Mucosa of descending colon (tissue), 3 donors: ENCODE data around the gene FANCC. TPM values are rescaled to one million over a fixed set of nuclear protein-coding genes. Genes with fewer than 3 reads are reported as not detected.

Experiments
- ATAC-seq: fragments of 200-7000 bp; cut with Tn5 transposase; one replicate; pipeline ENCODE4 v1.9.1; 2020; ENCODE audit warnings: mild to moderate bottlenecking, moderate library complexity
- DNase-seq, 3 donors: peaks; one replicate each; pipeline ENCODE4 v3.0.0-alpha.2; 2020
- H3K36me3 ChIP-seq: fragments of 200-600 bp; one replicate; pipeline ENCODE4 v1.8.0; 2021; ENCODE audit warnings: low read depth, mild to moderate bottlenecking
- H3K4me1 ChIP-seq: fragments of 200-600 bp; one replicate; pipeline ENCODE4 v1.8.0; 2021; ENCODE audit warnings: low read depth, mild to moderate bottlenecking
- H3K4me3 ChIP-seq: fragments of 200-600 bp; one replicate; pipeline ENCODE4 v1.8.0; 2021; ENCODE audit warnings: mild to moderate bottlenecking
- H3K9me3 ChIP-seq: fragments of 200-600 bp; one replicate; pipeline ENCODE4 v1.8.0; 2021; ENCODE audit warnings: mild to moderate bottlenecking
- CTCF ChIP-seq: fragments of 200-600 bp; IDR thresholded peaks from one replicate; pipeline ENCODE4 v1.8.0; 2022; ENCODE audit warnings: antibody characterized with exemption, mild to moderate bottlenecking
- intact Hi-C, 2 donors: fragments of 100-400 bp; cut with DNase I in 1 of 2; cut with micrococcal nuclease in 1 of 2; formaldehyde crosslinking; loops; one replicate each; pipeline versions ENCODE4 v1.11.0 to v1.11.1; 2022; cut with DNase I, micrococcal nuclease
- total RNA-seq, 3 donors: library from RNA; stranded (reverse); fragmentation: NEBNext Ultra II Directional in 2 of 3; extraction: Animal tissue kit (Norgen Biotek cat#: 25700) in 2 of 3; gene quantifications; one replicate each; pipeline versions ENCODE4 v1.2.1 to v1.2.4, GENCODE V29; 2021 to 2023
- donor health status: DM: no; HTN: no; CAD: no; lungs with moderate emphysema.
- donor health status: DM: no; HTN: no; CAD: no.
- donor health status: DM: no; HTN: yes; CAD: no.

FANCC gene
- total RNA-seq, 3 donors from 2014 or later: 10.7 to 18.0 (median 14.2) TPM

GRCh38 chr9:95177617-95178016 is 139.9 kb downstream of the FANCC start:
- H3K9me3 ChIP-seq: no peaks in the 10 kb centered on the region
- no peak overlapping the region for H3K4me3 ChIP-seq
- no peak for TF ChIP-seq CTCF
- intact Hi-C loops: no loop called here
- no peaks in the 10 kb centered on the region for H3K4me1 ChIP-seq
- ATAC-seq (no peak), DNase-seq (no peak)
- no peaks in the 10 kb centered on the region for H3K36me3 ChIP-seq

GRCh38 chr9:95176755-95177319 is 140.7 kb downstream of the FANCC start:
- intact Hi-C loops: no loop called here
- H3K36me3 ChIP-seq: no peaks in the 10 kb centered on the region
- TF ChIP-seq CTCF: no peak
- DNase-seq (no peak), ATAC-seq (no peak)
- H3K4me1 ChIP-seq: no peaks in the 10 kb centered on the region
- no peak overlapping the region for H3K4me3 ChIP-seq
- no peaks in the 10 kb centered on the region for H3K9me3 ChIP-seq

GRCh38 chr9:95175523-95175922 is 142.0 kb downstream of the FANCC start:
- H3K9me3 ChIP-seq: no peaks in the 10 kb centered on the region

GRCh38 chr9:95174038-95174437 is 143.5 kb downstream of the FANCC start:
- no peak for ATAC-seq
- H3K9me3 ChIP-seq: no peaks in the 10 kb centered on the region
- no peak overlapping the region for H3K4me3 ChIP-seq
- TF ChIP-seq CTCF: no peak
- no peak for DNase-seq
- H3K4me1 ChIP-seq: no peaks in the 10 kb centered on the region
- intact Hi-C loops: no loop called here
- no peaks in the 10 kb centered on the region for H3K36me3 ChIP-seq

More at GRCh38 chr9:95175523-95175922, 142.0 kb downstream of the FANCC start:
- no peak for TF ChIP-seq CTCF
- intact Hi-C loops: no loop called here
- Histone ChIP-seq H3K36me3 (no peaks in the 10 kb centered on the region), H3K4me3 (no peak overlapping the region), H3K4me1 (no peaks in the 10 kb centered on the region)
- ATAC-seq (no peak), DNase-seq (no peak)

GRCh38 chr9:95171596-95171995 is 145.9 kb downstream of the FANCC start:
- intact Hi-C loops: no loop called here
- no peak overlapping the region for H3K4me3 ChIP-seq
- no peak for TF ChIP-seq CTCF
- H3K9me3 ChIP-seq: no peaks in the 10 kb centered on the region
- no peaks in the 10 kb centered on the region for H3K4me1 ChIP-seq
- no peak for DNase-seq
- no peaks in the 10 kb centered on the region for H3K36me3 ChIP-seq
- ATAC-seq: no peak

- Histone ChIP-seq H3K36me3 (no peaks in the 10 kb centered on the region), H3K4me3 (no peak overlapping the region), H3K4me1 (no peaks in the 10 kb centered on the region), H3K9me3 (no peaks in the 10 kb centered on the region)
- ATAC-seq (no peak), DNase-seq (no peak)
- no peak for TF ChIP-seq CTCF
- intact Hi-C loops: no loop called here
These were observed 146.5 kb downstream of the FANCC start for GRCh38 chr9:95171001-95171400.
